ENCODE measurements around the gene WNT5A.

WNT5A gene

DNA sequence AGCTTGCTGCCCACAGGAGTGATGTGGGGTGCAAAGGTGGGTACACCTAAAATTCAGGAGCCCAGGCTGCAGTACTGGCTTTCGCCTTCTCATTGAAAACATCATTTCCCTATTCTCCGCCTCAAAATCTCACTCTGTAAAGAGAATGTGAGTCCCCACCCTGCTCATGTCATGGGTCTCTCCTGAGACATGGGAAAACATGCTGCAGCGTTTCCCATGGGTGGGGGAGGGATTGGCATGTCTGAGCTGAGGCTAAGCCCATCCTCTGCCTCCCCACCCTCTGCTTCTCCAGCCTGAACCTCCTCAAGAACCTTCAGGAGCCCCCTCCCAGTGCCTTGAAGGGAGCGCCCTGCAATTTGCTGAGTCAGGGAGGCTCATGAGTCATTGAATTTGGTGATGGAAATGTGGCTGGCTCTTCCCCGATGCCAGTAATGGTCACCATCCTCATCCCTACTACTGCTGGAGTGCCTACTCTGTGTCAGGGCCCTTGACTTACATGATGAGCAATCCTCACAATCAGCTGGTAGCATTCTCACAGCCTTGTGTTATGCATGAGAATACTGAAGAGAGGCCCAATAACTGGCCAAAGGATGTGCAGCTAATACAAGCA is 28.8 kb downstream of the WNT5A start:
- no peak overlapping the region for H3K4me3 ChIP-seq (ENCODE audit: low read depth, low read length)
- in situ Hi-C loops (cut with HindIII; ENCODE audit: low sequenced_read_pairs), result no loop called here
- TF ChIP-seq, protein P1, sequence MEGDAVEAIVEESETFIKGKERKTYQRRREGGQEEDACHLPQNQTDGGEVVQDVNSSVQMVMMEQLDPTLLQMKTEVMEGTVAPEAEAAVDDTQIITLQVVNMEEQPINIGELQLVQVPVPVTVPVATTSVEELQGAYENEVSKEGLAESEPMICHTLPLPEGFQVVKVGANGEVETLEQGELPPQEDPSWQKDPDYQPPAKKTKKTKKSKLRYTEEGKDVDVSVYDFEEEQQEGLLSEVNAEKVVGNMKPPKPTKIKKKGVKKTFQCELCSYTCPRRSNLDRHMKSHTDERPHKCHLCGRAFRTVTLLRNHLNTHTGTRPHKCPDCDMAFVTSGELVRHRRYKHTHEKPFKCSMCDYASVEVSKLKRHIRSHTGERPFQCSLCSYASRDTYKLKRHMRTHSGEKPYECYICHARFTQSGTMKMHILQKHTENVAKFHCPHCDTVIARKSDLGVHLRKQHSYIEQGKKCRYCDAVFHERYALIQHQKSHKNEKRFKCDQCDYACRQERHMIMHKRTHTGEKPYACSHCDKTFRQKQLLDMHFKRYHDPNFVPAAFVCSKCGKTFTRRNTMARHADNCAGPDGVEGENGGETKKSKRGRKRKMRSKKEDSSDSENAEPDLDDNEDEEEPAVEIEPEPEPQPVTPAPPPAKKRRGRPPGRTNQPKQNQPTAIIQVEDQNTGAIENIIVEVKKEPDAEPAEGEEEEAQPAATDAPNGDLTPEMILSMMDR (IDR thresholded peaks at IDR 0.05; ENCODE audit: low read depth, low read length, missing control alignments), result no peak
- no peak for DNase-seq (ENCODE audit: low read depth)

DNA sequence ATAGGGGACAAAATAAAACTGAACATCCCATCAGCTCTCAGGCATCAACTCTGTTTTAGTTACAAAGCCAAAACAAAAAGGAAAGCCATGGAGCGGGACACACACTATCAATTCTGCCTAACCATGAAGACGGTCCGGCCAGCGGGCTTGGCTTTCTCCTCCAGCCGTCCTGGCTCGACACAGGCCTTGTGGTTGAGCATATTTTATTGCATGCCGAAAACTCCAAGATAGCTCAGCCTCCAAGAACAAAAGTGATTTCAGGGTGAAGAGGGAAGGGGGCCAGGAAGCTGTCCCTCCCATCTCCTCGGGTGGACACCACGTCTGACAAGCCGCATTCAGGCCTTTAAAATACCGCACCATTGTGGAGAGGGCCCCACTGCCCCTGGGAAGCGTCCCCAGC is 31.2 kb downstream of the WNT5A start:
- in situ Hi-C loops (cut with HindIII; ENCODE audit: low sequenced_read_pairs), result no loop called here
- DNase-seq (ENCODE audit: low read depth), result no peak
- TF ChIP-seq, protein P1 (IDR thresholded peaks at IDR 0.05; ENCODE audit: low read depth, low read length, missing control alignments), result no peak
- no peak overlapping the region for H3K4me3 ChIP-seq (ENCODE audit: low read depth, low read length)

DNA sequence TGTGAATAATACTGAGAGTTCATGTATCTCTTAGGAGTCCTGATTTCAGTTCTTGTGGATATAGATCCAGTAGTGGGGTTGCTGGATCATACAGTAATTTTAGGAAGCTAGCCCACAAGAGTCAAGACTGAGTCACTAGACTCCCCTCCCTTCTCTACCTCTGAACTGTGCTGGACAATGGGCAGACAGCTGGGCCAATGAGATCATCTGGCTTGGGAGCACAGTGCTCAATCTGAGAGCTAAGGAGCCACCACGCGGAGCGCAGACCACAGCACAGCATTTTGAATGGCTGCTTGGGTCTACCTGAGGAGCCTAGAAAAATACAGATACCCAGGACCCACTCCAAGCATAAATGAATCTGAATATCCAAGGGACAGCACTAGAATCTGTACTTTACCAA is 32.5 kb downstream of the WNT5A start:
- in situ Hi-C loops (cut with HindIII; ENCODE audit: low sequenced_read_pairs), result no loop called here

DNA sequence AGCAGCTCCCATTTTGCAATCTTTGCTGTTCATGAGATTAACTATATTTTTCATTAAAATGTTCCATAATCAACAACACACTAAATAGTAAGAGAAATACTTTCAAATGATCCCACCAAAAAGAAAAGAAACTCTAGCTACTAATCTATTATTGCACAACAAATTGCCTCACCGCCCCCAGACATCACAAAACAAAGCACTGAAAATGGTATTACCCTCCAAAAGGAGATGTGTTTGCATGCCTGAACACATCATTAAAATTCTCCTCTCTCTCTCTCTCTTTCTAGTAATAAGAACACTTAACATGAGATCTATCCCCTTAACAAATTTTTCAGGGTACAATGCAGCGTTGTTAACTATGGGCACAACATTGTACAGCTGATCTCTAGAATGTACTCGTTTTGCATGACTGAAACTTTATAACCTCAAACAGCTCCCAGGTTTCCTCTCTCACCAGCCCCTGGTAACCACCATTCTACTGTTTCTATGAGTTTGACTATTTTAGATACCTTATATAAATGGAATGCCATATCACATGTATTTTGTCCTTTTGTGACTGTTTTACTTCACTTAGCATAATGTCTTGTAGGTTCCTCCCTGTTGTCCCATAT is 33.1 kb downstream of the WNT5A start:
- no peak overlapping the region for H3K4me3 ChIP-seq (ENCODE audit: low read depth, low read length)
- TF ChIP-seq, protein P1 (IDR thresholded peaks at IDR 0.05; ENCODE audit: low read depth, low read length, missing control alignments), result no peak
- in situ Hi-C loops (cut with HindIII; ENCODE audit: low sequenced_read_pairs), result no loop called here
- DNase-seq (ENCODE audit: low read depth), result no peak

More for the DNA sequence above, 32.5 kb downstream of the WNT5A start:
- H3K4me3 ChIP-seq (ENCODE audit: low read depth, low read length), result no peak overlapping the region
- TF ChIP-seq, protein P1 (IDR thresholded peaks at IDR 0.05; ENCODE audit: low read depth, low read length, missing control alignments), result no peak
- DNase-seq (ENCODE audit: low read depth), result no peak

DNA sequence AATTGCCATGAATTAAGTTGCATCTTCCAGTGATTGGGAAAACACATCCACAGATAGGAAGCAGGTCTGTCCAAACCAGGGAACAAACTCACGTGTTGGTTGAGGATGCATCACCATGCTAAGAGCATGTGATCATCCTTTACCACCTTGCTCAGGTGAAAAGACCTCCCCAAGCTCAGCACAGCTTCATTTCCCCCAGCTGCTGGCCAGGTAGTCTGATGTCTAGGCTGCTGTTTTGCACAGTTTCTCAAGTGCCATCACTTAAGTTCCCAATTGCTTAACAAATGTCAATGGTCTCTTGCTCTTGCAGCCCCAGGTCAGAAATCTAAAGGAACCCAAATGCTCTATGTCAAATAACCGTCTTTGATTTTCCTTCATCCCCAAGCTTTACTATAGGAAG is 34.2 kb downstream of the WNT5A start:
- H3K4me3 ChIP-seq (ENCODE audit: low read depth, low read length), result no peak overlapping the region
- TF ChIP-seq, protein P1 (IDR thresholded peaks at IDR 0.05; ENCODE audit: low read depth, low read length, missing control alignments), result no peak
- in situ Hi-C loops (cut with HindIII; ENCODE audit: low sequenced_read_pairs), result no loop called here

DNA sequence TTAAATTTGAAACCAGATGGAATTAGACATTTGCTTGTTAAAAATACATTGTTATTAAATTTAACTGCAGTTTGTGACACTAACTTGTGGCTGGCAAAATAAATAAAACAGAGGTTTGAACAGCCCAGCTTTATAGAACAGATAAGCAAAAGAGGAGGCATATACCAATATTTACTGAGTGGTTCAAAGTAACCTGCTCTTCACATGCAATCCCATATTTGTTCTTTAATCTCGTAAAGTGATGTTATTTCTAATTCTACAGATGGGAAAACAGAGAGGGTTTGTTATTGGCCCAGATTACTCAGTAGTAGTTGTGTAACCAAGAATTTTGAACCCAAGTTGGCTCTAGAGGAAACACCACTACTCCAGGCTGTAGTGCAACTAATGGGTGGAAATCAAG is 37.6 kb downstream of the WNT5A start:
- DNase-seq (ENCODE audit: low read depth), result no peak
- in situ Hi-C loops (cut with HindIII; ENCODE audit: low sequenced_read_pairs), result no loop called here
- TF ChIP-seq, protein P1 (IDR thresholded peaks at IDR 0.05; ENCODE audit: low read depth, low read length, missing control alignments), result no peak
- H3K4me3 ChIP-seq (ENCODE audit: low read depth, low read length), result no peak overlapping the region

More for the DNA sequence above, 34.2 kb downstream of the WNT5A start:
- no peak for DNase-seq (ENCODE audit: low read depth)
